GM21786 (cell line): ENCODE results near the gene DLG1.

ENCODE experiments used
- ATAC-seq: cut with Tn5 transposase; IDR thresholded peaks from one replicate; pipeline ENCODE4 v1.9.1; 2021; ENCODE audit not compliant: unreplicated experiment

DLG1 gene

DNA sequence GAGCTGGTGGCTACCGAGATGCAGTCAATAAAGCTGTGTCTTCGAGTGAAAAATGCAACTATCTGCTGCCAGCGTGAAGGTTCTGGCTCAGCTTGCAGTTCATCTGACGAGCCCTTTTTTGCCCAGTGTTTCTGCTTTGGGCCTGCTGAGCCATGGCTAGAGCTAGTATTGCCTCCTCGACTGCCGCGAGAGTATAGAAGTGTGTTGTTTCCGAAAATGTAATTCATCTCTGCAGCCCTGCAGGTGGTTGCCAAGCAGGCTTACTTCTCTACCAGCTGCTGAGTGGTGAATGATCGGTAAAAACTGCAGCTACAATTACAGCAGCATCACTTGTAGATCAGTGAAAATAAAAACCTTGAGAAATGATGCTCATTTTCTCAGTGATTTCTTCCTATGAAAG lies 114.8 kb downstream of the DLG1 start:
- ATAC-seq, result no peak

DNA sequence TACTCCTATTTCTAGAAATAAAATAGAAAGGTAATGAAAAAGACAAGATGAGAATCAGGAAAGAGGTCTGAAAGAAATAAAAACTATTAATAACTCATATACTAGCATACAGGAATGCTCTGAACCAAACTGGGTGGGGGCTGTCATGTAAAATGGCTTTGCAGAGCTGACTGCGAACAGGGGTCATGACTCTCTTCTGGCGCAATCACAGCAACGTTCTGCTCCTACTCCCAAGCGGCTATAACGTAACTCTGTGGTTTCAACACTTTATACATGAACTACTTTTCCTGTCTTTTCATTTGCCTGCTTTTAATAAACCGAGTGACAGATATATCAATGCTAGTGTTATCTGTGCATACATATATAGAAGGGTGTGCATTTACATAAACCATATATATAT lies 116.7 kb downstream of the DLG1 start:
- ATAC-seq, result no peak

DNA sequence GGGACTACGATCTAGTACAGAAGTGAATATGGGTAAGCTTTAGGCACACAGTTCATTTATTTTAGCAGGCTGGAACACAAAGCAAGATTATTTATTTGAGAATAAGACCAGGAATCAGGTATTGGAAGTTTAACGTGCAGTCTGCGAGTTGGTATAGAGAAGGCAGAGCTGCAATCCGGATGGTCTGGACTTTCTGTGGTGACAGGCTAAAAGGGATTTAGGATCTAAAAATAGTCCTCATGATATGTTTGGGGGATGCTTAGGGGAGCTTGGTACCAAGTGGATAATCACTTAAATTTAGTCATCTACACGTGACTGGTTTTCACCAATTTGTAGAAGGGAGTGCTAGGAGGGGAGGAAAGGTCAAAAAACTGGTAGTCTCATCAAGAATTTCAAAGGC lies 119.4 kb downstream of the DLG1 start:
- ATAC-seq, result no peak

DNA sequence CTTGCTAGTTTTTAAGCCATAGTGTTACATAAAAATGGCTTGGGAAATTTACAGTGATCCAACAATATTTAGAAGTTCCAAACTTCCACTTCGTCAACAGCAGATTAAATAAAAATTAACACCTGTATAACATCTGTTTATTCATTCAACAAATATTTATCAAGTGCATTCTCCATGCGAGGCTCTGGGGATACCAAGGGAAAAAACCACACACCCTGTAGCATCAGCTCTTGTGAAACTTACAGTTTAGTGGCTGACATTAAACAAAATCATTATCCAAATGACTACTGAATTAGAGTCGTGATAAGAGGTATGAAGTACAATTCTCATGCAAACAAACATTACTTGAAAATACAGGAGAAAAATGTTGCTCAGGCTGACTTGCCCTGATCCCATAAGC lies 122.9 kb downstream of the DLG1 start:
- no peak for ATAC-seq

DNA sequence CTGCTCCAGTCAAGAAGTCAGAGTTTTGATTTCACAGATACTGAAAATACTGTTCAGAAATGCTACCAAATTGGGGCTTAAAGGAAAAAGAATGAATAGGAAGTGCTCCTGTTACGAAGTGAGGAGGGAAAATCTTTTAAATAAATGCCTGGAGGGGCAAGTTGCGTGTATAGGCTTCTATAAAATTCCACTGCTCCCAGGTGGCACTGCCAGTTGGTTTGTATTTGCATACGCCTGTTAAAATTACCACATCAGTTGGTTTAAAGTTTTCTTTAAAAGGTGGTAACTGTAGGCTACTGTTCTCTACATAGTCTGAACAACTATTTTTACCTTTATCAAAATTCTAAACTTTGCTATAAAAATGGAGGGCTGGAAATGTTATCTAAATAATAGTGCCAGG lies 123.5 kb downstream of the DLG1 start:
- no peak for ATAC-seq

DNA sequence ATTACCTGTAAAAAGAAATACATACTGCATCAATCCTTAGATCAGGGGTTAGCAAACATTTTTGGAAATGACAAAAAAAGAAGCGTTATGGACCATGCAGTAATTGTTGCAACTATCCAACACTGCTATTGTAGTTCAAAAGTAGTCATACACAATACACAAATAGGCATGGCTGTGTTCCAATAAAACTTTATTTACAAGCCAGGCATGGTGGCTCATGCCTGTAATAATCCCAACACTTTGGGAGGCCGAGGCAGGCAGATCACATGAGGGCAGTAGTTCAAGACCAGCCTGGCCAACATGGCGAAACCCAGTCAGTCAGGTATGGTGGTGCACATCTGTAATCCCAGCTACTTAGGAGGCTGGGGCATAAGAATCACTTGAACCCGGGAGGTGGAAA lies 124.8 kb downstream of the DLG1 start:
- no peak for ATAC-seq

DNA sequence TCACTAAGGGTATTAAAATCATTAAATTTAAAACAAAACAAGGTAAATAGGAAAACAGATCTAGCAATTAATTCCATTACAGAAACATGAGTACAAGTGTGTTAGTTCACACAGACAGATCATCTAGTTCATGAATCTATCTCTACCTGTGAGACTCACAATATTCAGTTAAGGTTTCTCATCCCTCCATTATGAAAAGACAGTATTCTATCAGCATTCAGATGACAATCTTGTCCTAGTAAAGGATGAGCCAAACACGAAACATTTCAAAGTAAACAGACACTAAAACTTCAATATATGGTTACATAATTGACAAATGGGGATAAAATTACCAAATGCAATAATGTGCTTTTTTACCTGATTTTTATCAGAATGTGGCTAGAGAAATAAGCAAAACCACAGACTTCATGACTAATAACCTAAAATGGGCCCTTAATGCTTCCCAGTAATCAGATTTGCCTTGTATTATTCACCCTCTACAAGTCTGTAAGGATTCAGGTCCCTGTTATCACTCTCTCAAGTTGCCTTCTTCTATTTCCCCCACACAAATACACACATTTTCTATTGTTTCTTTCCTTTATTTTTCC lies 126.8 kb downstream of the DLG1 start:
- ATAC-seq, result no peak

DNA sequence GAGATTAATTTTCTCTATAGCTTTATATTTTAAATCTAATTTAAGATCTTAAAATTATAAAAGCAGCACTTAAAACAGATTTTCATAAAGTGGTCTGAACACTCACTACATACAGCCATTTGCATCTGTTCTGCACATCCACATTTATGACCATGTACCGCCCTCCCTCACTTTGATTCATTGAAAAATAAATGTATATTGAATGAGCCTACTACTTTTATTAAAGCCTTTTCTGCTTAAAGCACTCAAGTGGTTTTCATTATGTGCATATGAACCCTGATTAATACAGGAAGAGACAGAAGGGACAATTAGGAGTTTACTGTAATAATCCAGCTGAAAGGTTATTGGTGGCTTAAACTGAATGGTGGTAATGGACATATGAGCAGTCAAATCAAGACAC lies 129.4 kb downstream of the DLG1 start:
- ATAC-seq, result no peak

DNA sequence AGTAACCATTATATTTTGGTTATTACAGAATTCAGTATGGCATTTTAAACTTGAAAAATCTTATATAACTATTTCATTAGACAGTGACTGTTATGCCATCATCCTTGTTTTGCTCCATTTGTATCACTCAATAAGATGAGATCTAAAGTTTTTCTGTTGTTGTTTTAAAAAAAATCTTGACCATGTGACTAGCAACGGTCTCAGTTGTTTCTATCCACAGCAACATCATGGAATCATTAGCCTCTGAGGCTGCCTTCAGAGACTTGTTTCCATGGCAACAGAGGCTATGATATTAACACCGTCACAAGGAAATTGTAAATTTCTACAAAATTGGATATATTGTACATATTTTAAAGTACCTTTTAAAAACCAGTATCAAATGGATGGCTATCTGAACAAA lies 129.8 kb downstream of the DLG1 start:
- ATAC-seq, result no peak

DNA sequence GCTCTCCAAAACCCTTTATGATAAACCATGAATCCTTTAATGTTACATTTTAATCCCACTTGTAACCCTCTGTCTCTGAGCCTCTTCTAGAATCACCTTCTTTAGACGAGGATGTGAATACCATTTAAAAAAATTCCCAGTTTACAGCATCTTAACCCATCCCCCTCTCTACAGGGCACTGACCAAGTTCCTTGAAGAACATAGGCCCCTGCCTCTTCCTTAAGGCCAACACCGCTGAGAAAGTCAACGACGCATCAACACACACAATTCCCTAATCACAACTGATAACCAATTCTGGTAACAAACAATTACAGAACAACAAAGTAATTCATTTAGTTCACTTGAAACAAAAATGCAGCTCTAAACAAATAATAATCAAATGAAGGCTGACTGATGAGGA lies 130.3 kb downstream of the DLG1 start:
- ATAC-seq, result no peak

DNA sequence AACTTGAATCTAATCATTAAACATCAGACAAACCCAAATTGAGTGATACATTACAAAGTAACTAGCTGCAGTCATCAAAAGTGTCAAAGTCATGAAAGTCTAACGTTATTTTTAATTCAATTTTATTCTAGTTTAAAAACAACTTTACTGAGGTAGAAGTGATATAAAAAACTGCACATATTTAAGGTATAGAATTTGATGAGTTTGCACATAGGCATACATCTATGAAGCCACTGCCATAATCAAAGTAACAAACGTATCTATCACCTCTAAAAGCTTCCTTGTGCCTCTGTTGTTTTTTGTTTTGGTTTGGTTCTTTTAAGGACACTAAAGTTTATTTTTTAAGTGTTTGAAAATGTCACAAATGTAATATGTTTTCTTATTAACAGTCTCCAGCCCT lies 130.9 kb downstream of the DLG1 start:
- ATAC-seq, result no peak

DNA sequence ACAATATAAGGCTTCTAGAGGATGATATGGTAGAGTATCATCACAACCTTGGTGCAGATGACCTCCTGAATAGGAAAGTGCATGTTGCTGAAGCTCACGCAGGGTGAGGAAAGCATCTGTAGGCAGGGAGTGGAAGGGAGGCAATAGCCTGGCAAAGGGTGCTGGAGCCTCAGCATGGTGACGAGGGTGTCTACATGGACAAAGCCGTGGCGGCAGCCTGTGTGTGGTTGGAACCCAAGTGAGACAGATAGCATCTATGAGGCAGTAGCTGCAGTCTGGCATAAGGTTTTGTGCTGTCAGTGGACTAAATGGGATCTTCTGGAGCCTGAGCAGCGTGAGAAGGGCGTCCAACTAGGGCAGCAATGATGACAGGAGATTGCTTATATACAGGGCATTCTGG lies 132.5 kb downstream of the DLG1 start:
- no peak for ATAC-seq

DNA sequence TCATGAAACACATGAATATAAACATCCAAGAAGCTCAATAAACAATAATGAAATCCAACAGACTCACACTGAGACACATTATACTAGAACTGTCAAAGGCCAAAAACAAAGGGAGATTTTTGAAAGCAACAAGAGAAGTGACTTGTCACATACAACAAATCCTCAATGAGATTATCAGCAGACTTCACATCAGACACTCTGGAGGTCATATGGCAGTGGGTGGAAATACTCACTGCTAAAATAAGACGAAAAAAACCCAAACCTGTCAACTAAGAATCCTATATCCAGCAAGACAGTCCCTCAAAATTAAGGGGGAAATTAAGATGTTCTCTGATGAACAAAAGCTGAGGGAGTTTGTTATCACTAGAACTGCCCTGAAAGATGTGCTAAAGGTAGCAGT lies 143.4 kb downstream of the DLG1 start:
- no peak for ATAC-seq

DNA sequence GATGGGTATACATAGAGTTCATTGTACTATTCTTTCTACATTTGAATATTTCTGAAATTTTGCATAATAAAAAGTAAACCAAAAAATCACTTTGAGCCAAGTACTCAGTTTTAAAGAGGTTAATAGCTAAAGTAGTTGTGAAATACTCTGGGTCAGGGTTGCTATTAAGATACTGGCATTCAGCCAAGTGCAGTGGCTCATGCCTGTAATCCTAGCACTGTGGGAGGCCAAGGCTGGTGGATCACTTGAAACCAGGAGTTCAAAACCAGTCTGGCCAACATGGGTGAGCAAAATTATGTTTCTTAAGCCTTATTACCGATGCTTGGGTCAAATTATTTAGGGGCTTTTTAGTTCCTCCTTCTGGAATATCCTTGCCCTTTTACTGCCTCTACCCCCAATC lies 146.8 kb downstream of the DLG1 start:
- no peak for ATAC-seq

DNA sequence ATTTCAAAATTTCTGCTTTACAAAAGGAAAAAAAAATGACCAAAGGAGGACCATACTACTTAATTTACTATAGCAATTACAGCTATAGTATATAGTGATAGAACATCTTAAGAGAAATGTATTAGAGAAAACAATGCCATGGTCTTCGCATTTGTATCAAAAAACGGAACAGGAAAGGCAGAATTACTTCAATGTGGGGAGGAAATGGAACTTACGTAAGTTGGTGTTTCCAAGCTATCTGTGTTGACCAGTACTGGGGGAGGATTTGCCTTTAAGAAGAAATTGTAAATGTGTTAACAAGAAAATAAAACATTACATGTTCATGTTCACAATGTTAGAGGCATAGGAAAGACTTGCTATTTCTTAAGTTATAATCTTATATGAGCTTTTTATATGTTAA lies 148.9 kb downstream of the DLG1 start:
- no peak for ATAC-seq

DNA sequence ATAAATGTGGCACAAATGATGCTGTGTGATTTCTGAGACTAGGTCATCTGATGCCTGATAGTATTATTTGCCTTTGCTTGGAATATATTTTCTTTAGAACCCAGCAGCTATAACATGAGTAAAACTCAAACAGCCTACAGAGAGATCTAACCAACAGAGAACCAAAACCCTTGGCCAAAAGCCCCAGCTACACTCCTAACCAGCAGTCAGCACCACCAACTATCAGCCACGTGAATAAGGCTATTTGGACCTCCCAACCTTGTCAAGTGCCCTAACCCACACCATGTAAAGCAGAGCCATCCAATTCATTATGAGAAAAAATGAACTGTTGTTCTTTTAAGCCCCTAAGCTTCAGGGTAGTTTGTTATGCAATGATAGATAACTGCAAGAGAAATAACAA lies 154.2 kb downstream of the DLG1 start:
- no peak for ATAC-seq

DNA sequence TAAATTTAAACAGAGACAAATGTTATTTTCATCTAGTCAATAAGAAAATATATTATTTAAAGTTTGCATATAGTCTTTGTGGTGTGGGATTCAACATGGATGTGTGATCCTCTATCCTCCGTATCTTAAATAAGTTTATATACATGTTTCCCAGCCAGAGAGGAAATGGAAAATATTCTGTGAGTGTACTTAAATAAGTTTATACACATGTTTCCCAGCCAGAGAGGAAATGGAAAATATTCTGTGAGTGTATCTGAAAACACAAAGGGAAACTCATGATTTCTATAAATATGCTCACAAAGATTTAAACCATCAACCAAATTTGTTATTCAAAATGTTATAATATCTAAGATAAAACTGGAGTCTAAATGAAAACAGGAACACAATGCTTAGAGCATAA lies 158.8 kb downstream of the DLG1 start:
- no peak for ATAC-seq

DNA sequence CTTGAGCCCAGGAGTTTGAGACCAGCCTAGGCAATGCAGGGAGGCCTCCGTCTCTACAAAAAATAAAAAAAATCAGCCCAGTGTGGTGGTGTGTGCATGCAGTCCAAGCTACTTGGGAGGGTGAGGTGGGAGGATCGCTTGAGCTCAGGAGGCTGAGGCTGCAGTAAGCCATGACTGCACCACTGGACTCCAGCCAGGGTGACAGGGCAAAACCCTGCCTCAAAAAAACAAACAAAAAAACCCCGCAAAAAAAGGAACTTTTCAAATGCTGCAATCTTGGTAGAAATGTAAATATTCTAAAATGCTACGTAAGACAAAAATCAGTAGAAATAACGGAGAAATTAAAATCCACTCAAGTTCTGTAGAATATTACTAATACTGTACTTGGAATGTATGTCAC lies 160.7 kb downstream of the DLG1 start:
- ATAC-seq, result no peak

DNA sequence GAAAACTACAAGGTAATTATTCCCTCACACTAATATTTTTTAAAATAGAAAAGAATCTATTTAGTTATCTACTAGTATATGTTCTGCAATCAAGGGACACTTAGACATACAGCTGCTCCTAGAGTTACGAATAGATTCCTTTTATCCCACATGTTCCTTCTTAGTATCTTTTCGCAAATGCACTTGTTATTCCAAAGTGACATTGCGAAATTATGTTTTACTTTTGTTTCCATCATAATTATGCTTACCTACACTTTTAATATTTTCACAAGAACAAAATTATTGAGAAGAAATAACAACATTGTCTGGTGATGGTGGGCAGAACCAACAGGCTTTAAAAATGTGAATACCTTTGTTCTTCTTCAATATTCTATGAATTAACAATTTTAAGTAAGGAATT lies 161.7 kb downstream of the DLG1 start:
- no peak for ATAC-seq

DNA sequence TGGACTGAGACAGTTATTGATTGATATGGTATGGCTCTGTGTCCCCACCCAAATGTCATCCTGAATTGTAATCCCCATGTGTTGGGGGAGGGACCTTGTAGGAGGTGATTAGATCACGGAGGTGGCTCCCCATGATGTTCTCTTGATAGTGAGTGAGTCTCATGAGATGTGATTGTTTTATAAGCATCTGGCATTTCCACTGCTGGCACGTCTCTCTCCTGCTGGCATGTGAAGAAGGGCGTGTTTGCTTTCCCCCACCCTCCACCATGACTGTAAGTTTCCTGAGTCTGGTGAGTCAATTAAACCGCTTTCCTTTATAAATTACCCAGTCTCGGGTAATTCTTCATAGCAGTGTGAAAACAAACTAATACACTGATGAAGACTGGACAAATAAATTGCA lies 163.2 kb downstream of the DLG1 start:
- ATAC-seq, result no peak

DNA sequence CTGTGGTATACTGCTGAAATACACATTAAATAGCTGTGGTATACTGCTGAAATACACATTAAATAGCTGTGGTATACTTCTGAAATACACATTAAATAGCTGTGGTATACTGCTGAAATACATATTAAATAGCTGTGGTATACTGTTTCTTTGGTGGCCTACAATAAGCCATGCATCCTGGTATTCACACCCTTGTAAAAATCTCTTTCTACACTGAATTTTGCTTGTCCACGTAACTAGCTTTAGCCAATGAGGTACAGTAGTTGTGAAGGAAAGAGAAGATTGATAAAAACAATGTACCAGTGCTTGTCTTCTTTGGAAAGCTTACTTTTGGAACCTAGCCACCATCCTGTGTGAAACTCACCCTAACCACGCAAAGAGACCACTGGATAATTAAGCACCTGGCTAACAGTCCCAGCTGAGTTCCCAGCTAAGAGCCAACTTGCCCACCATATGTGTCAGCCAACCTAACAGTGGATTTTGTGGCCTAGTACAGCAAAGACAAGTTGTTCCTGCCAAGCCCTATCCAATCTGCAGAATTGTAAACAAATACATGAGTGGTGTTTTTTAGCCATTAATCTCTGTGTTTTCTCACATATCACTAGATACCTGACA lies 165.4 kb downstream of the DLG1 start:
- ATAC-seq, result no peak

DNA sequence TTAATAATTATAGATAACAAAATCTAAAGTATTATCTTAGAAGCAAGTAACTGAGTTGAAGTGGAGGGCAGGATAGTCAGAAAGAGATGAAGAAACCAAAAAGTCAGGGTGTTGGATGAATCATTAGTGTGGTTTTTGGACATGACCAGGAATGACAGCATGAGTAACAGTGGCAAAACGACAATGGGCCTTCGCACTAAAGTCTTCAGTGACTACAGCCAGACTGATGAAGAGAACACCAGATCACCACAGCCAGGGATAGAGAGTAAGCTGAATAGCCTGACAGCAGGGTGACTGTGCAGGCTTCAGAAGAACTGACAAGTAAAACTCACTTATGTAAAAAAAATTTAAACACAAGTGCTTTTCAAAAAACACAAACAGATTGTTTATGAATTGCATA lies 172.8 kb downstream of the DLG1 start:
- no peak for ATAC-seq

DNA sequence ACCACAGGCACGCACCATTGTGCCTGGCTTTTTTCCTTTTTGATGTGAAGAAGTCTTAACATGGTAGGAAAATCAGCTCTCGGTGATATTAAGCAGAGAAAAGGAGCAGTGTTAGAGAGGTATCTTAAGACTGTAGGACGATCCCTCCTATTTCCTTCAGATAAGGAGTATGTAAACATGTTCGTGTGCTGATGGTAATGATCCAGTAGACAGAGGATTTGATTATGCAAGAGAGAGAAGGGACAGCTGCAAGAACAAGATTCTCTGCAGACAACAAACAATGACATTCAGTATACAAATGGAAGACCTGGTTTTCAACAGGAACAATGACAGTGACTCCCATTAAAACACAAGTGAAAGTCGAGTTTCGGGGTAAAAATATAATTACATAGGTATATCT lies 173.7 kb downstream of the DLG1 start:
- ATAC-seq, result no peak
